ENCODE data around the gene FOXR1.

FOXR1 gene

DNA sequence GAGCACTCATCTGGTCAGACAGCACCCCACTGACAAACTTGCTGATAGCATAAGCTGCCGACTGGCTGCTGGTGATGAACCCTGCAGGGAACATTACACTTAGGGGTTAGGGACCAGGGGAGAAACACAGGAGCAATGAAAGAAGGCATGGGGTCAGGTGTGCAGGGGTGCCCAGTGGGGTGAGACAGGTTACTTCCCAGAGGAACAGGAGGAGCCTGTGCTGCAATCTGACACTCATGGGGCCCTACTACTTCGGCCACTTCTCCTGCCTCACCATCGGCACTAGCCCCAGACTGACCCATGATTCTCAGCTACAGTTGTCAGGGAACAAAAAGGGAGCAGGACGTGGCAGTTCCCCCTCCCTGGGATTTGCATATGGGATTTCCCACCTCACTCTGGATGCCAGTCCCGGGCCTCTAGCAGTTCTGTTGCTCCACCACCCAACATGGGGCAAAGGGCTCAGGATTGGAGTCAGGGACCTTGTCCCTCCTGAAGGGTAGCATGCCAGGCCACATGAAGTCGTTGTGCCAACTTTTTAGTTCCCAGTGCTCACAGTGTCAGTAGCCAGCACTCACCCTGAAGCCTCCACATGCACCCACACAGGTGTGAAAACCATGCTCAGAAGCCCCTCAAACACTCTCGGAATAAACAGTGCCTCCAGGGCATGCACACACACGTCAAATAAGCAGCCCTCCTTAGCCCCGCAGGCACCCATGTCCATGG lies 56.9 kb downstream of the FOXR1 start:
- DNase-seq: no peak

DNA sequence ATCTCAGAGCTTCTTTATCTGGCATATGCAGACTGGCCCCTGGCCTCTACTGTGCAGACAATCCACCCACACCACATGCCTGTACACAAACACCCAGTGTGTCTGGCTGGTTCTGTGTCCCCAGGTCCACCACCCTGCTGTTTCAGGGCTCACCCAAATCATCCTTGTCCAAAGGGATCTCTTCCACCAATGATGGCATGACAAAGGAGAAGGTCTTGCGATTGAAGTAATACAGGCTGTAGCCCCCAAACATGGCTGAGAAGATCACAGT lies 57.4 kb downstream of the FOXR1 start:
- DNase-seq: no peak

DNA sequence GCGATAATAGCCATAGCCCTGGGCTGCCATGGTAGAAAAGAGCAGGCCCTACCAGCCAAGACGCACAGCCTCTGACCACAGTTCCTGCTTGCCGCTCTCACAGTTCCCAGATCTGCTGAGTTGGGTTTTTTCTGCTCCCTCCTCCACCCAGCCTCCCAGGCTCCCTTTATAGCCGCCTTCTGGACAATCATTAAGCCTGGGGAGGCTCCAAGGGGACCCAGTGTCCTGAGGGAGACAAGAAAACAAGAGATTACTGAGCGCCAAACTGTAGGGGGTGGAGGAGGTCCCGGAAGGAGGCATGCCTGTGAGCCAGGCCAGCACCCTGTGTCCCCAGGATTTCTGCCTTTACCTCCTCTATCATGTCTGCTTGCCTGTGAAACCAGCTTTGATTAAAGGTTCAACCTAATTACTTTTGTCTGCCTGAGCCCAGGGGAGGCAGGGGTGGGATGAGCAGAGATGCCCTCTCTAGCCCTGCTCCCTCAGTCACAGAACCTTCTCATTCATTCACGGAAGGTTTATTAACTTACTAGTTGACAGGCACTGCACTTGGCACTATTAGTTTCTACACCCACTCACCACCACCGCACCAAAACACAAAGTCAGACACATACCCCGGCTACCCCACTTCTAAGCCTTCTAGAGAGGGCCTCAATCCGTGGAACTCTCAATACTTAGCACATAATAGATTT lies 57.9 kb downstream of the FOXR1 start:
- DNase-seq: no peak

DNA sequence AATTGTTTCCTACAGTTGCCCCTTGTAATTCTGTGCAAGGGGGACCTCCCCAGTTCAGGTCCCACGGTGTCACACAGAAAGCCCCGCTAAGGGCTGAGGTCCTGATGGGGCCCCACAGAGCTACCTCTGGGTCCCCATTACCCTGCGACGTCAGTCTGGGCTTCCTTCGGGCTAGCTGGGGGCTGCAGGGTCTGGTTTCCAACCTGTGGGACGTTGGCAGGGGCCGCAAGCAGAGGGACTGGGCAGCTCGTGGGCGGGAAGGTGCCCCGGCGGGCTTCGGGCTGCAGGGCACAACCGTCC lies 58.4 kb downstream of the FOXR1 start:
- no peak for DNase-seq

DNA sequence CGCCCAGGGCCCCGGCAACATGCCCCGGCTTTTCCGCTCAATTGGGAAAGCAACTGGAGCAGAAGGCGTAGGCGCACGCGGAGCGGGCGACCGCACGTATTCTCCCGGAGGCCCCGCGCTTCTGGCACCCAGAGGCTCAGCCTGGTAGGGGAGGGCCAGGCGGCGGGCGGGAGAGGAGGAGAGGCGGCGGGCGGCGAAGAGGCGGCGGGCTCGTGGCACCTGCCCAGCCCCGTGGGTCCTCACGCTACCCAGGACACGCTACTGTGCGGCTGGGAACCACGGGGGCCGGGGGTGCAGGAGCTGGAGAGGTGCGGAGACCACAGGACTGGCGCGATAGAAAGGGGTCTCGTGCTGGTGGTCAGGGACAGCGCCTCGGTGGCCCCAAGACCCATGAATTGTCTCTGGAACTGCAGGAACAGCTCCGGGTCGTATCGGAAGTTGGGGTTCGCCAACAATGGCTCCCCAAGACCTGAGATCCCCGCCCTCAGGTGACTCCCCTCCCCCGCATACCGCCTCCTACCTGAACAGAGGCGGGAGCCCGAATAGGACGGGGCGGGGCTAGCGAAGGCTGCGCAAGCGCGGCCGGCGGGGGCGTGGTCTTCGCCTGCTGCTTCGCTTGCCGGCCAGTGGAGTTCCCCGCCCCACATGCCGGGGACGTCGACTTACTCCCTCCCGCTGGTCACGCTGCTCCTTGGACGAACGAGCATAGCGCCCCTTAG lies 58.9 kb downstream of the FOXR1 start, which contains the start of gene SLC37A4:
SLC37A4 (minus strand) TSS at position 549 of the 719 bp plus-strand sequence.
- peak; percentile 97 for DNase-seq
